ENCODE measurements around the gene C8B. TPM values are rescaled to one million over a fixed set of nuclear protein-coding genes. Genes with fewer than 3 reads are reported as not detected.

The C8B gene
- total and polyA plus RNA-seq, 9 of the 15 experiments (the other 6 are each of a cell fraction or from before 2014, with no cell fraction given) = not detected

DNA sequence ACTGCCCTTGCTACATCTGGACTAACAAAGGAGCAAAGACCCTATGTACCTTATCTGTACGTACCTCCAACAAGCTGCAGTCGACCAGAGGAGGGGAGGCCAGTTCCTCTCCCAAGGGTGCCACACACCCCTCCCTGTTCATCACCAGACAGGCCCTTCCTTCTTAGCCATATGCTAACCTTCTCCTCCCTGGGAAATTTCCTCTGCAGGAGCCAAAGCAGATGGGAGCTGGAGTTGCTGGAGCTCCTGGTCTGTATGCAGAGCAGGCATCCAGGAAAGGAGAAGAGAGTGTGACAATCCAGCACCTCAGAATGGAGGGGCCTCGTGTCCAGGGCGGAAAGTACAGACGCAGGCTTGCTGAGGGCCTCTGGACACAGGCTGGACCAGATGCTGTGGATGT lies 48.5 kb downstream of the C8B start:
- no peaks in the 10 kb centered on the region for H3K9me1 ChIP-seq (ENCODE audit: control insufficient read depth, insufficient read depth, low read length)
- no peak overlapping the region for H2AFZ ChIP-seq (ENCODE audit: low read depth, low read length)
- 3% methylated on average over 5 of the region's 5 CpGs for WGBS (ENCODE audit: insufficient coverage, low coverage, missing lambda C conversion rate)
- no peaks in the 10 kb centered on the region for H3K79me2 ChIP-seq (ENCODE audit: control insufficient read depth, insufficient read depth, low read length)
- no peak overlapping the region for H3K27ac ChIP-seq (ENCODE audit: extremely low read depth, low read depth, low read length)
- DNase-seq (ENCODE audit: extremely low read depth in 1 of 4, low spot score in 3 of 4) = no peak
- H3K4me3 ChIP-seq = no peak overlapping the region
- intact Hi-C loops (cut with micrococcal nuclease) (no loop called here), in situ Hi-C loops (cut with MboI) (no loop called here)
- TF ChIP-seq ZNF311 (CRISPR knock-in tag; IDR thresholded peaks at IDR 0.05) (no peak), NFE2L1 (tag; IDR thresholded peaks at IDR 0.05; ENCODE audit: borderline replicate concordance, low read depth) (no peak), ZNF324 (CRISPR knock-in tag; IDR thresholded peaks at IDR 0.05) (no peak)
- TF ChIP-seq, protein P1, sequence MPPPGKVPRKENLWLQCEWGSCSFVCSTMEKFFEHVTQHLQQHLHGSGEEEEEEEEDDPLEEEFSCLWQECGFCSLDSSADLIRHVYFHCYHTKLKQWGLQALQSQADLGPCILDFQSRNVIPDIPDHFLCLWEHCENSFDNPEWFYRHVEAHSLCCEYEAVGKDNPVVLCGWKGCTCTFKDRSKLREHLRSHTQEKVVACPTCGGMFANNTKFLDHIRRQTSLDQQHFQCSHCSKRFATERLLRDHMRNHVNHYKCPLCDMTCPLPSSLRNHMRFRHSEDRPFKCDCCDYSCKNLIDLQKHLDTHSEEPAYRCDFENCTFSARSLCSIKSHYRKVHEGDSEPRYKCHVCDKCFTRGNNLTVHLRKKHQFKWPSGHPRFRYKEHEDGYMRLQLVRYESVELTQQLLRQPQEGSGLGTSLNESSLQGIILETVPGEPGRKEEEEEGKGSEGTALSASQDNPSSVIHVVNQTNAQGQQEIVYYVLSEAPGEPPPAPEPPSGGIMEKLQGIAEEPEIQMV (tag; conservative IDR thresholded peaks at IDR 0.05; ENCODE audit: low read depth) = no peak
- TF ChIP-seq, protein P2, sequence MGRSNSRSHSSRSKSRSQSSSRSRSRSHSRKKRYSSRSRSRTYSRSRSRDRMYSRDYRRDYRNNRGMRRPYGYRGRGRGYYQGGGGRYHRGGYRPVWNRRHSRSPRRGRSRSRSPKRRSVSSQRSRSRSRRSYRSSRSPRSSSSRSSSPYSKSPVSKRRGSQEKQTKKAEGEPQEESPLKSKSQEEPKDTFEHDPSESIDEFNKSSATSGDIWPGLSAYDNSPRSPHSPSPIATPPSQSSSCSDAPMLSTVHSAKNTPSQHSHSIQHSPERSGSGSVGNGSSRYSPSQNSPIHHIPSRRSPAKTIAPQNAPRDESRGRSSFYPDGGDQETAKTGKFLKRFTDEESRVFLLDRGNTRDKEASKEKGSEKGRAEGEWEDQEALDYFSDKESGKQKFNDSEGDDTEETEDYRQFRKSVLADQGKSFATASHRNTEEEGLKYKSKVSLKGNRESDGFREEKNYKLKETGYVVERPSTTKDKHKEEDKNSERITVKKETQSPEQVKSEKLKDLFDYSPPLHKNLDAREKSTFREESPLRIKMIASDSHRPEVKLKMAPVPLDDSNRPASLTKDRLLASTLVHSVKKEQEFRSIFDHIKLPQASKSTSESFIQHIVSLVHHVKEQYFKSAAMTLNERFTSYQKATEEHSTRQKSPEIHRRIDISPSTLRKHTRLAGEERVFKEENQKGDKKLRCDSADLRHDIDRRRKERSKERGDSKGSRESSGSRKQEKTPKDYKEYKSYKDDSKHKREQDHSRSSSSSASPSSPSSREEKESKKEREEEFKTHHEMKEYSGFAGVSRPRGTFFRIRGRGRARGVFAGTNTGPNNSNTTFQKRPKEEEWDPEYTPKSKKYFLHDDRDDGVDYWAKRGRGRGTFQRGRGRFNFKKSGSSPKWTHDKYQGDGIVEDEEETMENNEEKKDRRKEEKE (IDR thresholded peaks at IDR 0.05; ENCODE audit: borderline replicate concordance in 1 of 2, control insufficient read depth in 1 of 2, low read depth in 2 of 2, low read length in 1 of 2) = no peak
- TF ChIP-seq, protein P3, sequence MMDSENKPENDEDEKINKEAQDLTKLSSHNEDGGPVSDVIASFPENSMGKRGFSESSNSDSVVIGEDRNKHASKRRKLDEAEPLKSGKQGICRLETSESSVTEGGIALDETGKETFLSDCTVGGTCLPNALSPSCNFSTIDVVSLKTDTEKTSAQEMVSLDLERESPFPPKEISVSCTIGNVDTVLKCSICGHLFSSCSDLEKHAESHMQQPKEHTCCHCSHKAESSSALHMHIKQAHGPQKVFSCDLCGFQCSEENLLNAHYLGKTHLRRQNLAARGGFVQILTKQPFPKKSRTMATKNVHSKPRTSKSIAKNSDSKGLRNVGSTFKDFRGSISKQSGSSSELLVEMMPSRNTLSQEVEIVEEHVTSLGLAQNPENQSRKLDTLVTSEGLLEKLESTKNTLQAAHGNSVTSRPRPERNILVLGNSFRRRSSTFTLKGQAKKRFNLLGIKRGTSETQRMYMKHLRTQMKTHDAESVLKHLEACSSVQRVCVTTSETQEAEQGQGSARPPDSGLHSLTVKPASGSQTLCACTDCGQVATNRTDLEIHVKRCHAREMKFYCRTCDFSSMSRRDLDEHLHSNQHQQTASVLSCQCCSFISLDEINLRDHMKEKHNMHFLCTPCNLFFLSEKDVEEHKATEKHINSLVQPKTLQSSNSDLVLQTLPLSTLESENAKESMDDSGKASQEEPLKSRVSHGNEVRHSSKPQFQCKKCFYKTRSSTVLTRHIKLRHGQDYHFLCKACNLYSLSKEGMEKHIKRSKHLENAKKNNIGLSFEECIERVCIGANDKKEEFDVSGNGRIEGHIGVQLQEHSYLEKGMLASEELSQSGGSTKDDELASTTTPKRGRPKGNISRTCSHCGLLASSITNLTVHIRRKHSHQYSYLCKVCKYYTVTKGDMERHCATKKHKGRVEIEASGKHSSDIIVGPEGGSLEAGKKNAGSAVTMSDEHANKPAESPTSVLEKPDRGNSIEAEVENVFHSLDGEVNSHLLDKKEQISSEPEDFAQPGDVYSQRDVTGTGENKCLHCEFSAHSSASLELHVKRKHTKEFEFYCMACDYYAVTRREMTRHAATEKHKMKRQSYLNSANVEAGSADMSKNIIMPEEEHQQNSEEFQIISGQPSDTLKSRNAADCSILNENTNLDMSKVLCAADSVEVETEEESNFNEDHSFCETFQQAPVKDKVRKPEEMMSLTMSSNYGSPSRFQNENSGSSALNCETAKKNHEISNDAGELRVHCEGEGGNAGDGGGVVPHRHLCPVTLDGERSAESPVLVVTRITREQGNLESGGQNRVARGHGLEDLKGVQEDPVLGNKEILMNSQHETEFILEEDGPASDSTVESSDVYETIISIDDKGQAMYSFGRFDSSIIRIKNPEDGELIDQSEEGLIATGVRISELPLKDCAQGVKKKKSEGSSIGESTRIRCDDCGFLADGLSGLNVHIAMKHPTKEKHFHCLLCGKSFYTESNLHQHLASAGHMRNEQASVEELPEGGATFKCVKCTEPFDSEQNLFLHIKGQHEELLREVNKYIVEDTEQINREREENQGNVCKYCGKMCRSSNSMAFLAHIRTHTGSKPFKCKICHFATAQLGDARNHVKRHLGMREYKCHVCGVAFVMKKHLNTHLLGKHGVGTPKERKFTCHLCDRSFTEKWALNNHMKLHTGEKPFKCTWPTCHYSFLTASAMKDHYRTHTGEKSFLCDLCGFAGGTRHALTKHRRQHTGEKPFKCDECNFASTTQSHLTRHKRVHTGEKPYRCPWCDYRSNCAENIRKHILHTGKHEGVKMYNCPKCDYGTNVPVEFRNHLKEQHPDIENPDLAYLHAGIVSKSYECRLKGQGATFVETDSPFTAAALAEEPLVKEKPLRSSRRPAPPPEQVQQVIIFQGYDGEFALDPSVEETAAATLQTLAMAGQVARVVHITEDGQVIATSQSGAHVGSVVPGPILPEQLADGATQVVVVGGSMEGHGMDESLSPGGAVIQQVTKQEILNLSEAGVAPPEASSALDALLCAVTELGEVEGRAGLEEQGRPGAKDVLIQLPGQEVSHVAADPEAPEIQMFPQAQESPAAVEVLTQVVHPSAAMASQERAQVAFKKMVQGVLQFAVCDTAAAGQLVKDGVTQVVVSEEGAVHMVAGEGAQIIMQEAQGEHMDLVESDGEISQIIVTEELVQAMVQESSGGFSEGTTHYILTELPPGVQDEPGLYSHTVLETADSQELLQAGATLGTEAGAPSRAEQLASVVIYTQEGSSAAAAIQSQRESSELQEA (IDR thresholded peaks at IDR 0.05; ENCODE audit: low read depth) = no peak
- TF ChIP-seq, protein P4, sequence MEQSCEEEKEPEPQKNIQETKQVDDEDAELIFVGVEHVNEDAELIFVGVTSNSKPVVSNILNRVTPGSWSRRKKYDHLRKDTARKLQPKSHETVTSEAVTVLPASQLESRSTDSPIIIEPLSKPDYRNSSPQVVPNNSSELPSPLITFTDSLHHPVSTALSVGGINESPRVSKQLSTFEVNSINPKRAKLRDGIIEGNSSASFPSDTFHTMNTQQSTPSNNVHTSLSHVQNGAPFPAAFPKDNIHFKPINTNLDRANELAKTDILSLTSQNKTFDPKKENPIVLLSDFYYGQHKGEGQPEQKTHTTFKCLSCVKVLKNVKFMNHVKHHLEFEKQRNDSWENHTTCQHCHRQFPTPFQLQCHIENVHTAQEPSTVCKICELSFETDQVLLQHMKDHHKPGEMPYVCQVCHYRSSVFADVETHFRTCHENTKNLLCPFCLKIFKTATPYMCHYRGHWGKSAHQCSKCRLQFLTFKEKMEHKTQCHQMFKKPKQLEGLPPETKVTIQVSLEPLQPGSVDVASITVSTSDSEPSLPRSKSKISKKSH (CRISPR knock-in tag; IDR thresholded peaks at IDR 0.05) = no peak
- H3K4me1 ChIP-seq (replicated peaks in 1 of 2; ENCODE audit: control insufficient read depth in 2 of 2, insufficient read depth in 2 of 2, low read length in 2 of 2) = peaks cover 0 to under 1% of the 10 kb centered on the region in 2 experiments; a peak in 1 of 5 replicates
- FAIRE-seq = no peak
- no peak overlapping the region for H3K9ac ChIP-seq (ENCODE audit: insufficient read depth in 1 of 2, low read depth in 2 of 2, low read length in 2 of 2)
- H3K9me3 ChIP-seq (replicated peaks; ENCODE audit: control insufficient read depth, insufficient read depth, low read depth, low read length) = no peaks in the 10 kb centered on the region
- no peaks in the 10 kb centered on the region; the same call in 1 of the 2 replicates for H4K20me1 ChIP-seq (replicated peaks; ENCODE audit: control insufficient read depth, insufficient read depth, low read length)
- no peaks in the 10 kb centered on the region for H3K36me3 ChIP-seq (ENCODE audit: control insufficient read depth, insufficient read depth, low read length)
- no peaks in the 10 kb centered on the region for H3K27me3 ChIP-seq (ENCODE audit: control insufficient read depth in 2 of 2, insufficient read depth in 2 of 2, low read length in 2 of 2)
- no TSS peak for BruUV-seq (replicated peaks)
- CTCF ChIA-PET (ENCODE audit: low intra/inter-chr PET ratio) = no interaction called here
- no peak for ATAC-seq
- H3K4me2 ChIP-seq (ENCODE audit: insufficient read depth, low read length) = no peak overlapping the region
- POLR2A ChIA-PET = interaction anchor here (0.8 kb wide), 1 partner anchor 10 kb away, joined by 3 read pairs; no protein-coding TSS in a partner anchor
